Ishikawa (cell line): ENCODE results near the gene FIZ1.

Experiments used
- CEBPB ChIP-seq: IDR thresholded peaks from 2 replicates; pipeline ENCODE4 v1.6.1; 2012
- CREB1 ChIP-seq: IDR thresholded peaks from 2 replicates; pipeline ENCODE4 v1.6.1; 2012; ENCODE audit warnings: low read depth
- EGR1 ChIP-seq: IDR thresholded peaks from 2 replicates; pipeline ENCODE4 v1.6.1; 2012
- EP300 ChIP-seq: IDR thresholded peaks from 2 replicates; pipeline ENCODE4 v1.6.1; 2012; ENCODE audit warnings: borderline replicate concordance
- FOXM1 ChIP-seq: IDR thresholded peaks from 2 replicates; pipeline ENCODE4 v1.6.1; 2012; ENCODE audit warnings: low read depth, borderline replicate concordance
- NFIC ChIP-seq: IDR thresholded peaks from 2 replicates; pipeline ENCODE4 v1.6.1; 2012
- RAD21 ChIP-seq: IDR thresholded peaks from 2 replicates; pipeline ENCODE4 v1.6.1; 2012; ENCODE audit warnings: low read depth
- TAF1 ChIP-seq: IDR thresholded peaks from 2 replicates; pipeline ENCODE4 v1.6.1; 2012; ENCODE audit warnings: low read depth, mild to moderate bottlenecking
- TCF12 ChIP-seq: IDR thresholded peaks from 2 replicates; pipeline ENCODE4 v1.6.1; 2012; ENCODE audit warnings: low read depth
- TEAD4 ChIP-seq: IDR thresholded peaks from 2 replicates; pipeline ENCODE4 v1.6.1; 2012
- YY1 ChIP-seq: IDR thresholded peaks from 2 replicates; pipeline ENCODE4 v1.6.1; 2012; ENCODE audit warnings: low read depth
- ZBTB7A ChIP-seq: IDR thresholded peaks from 2 replicates; pipeline ENCODE4 v1.6.1; 2012; ENCODE audit warnings: low read depth
- TF ChIP-seq, protein P1 (sequence below): IDR thresholded peaks from 2 replicates; pipeline ENCODE4 v1.6.1; 2012
- TF ChIP-seq, protein P2 (sequence below): IDR thresholded peaks from 2 replicates; pipeline ENCODE4 v1.6.1; 2012; ENCODE audit warnings: low read depth, mild to moderate bottlenecking
- TF ChIP-seq, protein P3 (sequence below): IDR thresholded peaks from 2 replicates; pipeline ENCODE4 v1.6.1; 2012

FIZ1 gene

DNA sequence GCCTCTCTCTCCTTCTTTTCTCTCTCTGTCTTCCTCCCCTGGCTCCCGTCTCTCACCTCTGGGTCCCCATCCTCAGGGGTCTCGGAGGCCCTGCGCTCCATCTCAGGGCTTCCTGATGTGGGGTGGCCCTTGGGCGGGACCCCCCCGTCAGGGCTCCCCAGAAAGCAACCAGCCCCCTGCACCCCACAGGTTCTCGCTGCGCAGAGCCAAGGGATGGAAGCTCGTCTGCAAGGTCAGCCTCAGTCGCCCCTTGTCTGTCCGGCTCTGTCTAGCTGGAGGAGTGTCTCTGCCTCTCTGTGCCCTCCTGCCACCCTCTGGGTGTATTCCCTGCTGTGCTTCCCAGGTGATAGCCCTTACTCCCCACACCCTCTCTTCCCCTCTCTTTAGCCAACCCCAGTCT lies 53.9 kb downstream of the FIZ1 start, which contains the start of gene SBK3:
Gene SBK3 (minus strand): TSS at position 101 of the 400 bp plus-strand sequence. CDS start 0 bp downstream, at position 101.
- TF ChIP-seq TAF1 (no peak), RAD21 (no peak), ZBTB7A (no peak), NFIC (no peak), TCF12 (no peak), EP300 (no peak), YY1 (no peak), CREB1 (no peak), TEAD4 (no peak), EGR1 (no peak), FOXM1 (no peak), CEBPB (no peak)
- TF ChIP-seq, protein P1, sequence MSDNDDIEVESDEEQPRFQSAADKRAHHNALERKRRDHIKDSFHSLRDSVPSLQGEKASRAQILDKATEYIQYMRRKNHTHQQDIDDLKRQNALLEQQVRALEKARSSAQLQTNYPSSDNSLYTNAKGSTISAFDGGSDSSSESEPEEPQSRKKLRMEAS = no peak
- TF ChIP-seq, protein P2, sequence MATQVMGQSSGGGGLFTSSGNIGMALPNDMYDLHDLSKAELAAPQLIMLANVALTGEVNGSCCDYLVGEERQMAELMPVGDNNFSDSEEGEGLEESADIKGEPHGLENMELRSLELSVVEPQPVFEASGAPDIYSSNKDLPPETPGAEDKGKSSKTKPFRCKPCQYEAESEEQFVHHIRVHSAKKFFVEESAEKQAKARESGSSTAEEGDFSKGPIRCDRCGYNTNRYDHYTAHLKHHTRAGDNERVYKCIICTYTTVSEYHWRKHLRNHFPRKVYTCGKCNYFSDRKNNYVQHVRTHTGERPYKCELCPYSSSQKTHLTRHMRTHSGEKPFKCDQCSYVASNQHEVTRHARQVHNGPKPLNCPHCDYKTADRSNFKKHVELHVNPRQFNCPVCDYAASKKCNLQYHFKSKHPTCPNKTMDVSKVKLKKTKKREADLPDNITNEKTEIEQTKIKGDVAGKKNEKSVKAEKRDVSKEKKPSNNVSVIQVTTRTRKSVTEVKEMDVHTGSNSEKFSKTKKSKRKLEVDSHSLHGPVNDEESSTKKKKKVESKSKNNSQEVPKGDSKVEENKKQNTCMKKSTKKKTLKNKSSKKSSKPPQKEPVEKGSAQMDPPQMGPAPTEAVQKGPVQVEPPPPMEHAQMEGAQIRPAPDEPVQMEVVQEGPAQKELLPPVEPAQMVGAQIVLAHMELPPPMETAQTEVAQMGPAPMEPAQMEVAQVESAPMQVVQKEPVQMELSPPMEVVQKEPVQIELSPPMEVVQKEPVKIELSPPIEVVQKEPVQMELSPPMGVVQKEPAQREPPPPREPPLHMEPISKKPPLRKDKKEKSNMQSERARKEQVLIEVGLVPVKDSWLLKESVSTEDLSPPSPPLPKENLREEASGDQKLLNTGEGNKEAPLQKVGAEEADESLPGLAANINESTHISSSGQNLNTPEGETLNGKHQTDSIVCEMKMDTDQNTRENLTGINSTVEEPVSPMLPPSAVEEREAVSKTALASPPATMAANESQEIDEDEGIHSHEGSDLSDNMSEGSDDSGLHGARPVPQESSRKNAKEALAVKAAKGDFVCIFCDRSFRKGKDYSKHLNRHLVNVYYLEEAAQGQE = no peak
- TF ChIP-seq, protein P3, sequence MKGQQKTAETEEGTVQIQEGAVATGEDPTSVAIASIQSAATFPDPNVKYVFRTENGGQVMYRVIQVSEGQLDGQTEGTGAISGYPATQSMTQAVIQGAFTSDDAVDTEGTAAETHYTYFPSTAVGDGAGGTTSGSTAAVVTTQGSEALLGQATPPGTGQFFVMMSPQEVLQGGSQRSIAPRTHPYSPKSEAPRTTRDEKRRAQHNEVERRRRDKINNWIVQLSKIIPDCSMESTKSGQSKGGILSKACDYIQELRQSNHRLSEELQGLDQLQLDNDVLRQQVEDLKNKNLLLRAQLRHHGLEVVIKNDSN = no peak

DNA sequence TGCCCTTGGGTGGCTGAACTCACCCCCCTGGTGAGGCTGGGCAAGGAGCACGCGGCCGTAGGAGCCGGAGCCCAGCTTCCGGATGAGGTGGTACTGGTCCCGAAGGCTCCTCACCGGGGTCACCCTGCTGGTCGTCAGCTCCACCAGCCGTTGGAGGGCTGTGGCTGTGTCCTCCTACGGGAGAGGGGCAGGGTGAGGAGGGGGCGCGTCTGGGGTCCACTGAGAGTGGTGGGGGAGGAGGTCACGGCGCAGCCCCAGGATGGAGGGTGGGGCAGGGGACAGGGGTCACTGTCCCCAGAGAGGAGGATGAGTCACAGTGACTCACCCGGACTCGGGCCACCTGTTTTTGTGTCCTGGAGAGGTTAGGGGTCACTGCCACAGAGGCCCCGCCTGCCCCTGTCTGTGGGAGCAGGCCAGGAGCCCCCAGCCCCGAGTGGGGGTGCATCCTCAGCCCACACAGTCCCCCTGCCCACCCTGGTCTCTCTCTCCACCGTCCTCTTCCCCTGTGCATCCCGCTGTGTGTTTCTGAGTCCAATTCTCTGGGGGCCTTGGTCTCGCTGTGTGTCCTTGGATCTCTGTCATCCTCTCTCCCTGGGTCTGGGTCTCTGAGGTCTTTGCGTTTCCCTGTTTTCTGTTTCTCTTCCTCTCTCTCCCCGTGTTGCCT lies 54.4 kb downstream of the FIZ1 start:
- TF ChIP-seq TEAD4 (no peak), TCF12 (no peak), EP300 (no peak), CREB1 (no peak)

DNA sequence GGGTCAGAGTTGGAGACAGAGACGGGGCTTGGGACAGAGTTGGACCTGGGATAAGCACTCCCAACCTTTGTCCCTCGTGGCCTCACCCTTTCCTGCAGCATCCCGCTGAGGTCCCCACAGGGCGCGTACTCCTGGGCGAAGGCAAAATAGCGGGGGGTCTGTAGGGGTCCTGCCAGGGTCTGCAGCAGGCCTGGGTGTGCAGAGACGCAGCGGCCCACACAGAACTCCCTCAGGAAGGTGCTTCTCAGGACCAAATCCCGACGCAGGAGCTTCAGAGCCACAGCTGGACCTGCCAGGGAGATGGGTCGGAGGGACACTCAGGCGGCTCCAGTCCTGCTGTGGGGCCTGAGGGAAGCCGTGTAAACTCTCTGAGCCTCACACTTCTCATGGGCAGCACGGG lies 55.3 kb downstream of the FIZ1 start:
- TF ChIP-seq TEAD4 (no peak), FOXM1 (no peak), CREB1 (no peak), TAF1 (no peak)

DNA sequence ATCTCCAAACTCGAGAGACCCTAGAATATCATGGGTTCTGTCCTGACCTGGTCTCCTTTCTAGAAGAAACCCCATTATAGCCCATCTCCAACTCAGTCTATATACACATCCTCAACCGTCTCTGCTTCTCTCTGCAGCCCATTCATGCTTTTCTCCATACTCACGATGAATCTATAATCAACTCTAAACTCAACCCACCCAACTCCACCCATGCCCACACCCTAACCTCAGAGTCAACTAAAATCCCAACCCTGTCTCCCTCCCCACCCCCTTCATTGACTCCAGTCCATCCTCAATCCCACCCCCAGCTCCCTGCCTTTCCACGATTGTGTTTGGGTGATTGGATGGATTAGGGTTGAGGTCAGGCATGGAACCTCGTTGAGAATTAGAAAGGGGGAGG lies 55.8 kb downstream of the FIZ1 start:
- TF ChIP-seq YY1 (no peak), ZBTB7A (no peak)
- TF ChIP-seq, protein P3 = no peak

DNA sequence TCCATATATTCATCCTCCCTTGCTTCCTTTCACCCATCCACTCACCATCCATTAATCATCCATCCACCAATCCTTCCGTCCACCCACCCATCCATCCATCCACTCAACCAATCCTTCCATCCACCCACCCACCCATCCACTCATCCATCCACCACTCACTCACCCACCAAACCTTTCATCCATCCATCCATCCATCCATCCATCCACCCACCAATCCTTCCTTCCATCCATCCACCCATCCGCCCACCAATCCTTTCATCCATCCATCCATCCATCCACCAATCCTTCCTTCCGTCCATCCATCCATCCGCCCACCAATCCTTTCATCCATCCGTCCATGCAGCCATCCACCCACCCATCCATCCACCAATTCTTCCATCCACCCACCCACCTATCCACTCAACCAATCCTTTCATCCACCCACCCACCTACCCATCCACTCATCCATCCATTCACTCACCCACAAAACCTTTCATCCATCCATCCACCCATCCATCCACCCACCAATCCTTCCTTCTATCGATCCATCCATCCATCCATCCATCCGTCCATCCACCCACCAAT lies 56.9 kb downstream of the FIZ1 start:
- no peak for TF ChIP-seq TCF12
- TF ChIP-seq TEAD4 = no peak
- TF ChIP-seq CEBPB = no peak
- TF ChIP-seq, protein P3 = no peak
- no peak for TF ChIP-seq ZBTB7A
- TF ChIP-seq FOXM1 = no peak
- TF ChIP-seq RAD21 = no peak
- TF ChIP-seq TAF1 = no peak
- TF ChIP-seq, protein P1 = no peak
- TF ChIP-seq EP300 = no peak
- TF ChIP-seq CREB1 = no peak
- TF ChIP-seq, protein P2 = no peak
- TF ChIP-seq NFIC = no peak
- no peak for TF ChIP-seq EGR1
- TF ChIP-seq YY1 = no peak
